Activated T-helper 2 cell treated with anti-CD3 and anti-CD28 coated beads, Interferon-gamma antibody, Interleukin-2, Interleukin-4, amounts not matched to agents 10 μg/mL and 5 μg/mL and 100 μg/mL, durations not matched to agents 14 hours and 24 hours and 36 hours (primary cell): ENCODE results near the gene PTK7. TPM values are rescaled to one million over a fixed set of nuclear protein-coding genes. Genes with fewer than 3 reads are reported as not detected.

Experiments used
- DNase-seq: peaks from one replicate; pipeline ENCODE4 v3.0.0; 2021; ENCODE audit warnings: low spot score
- H3K27ac Mint-ChIP-seq: one replicate; pipeline ENCODE4 v1.8.0; 2021; ENCODE audit warnings: mixed read lengths
- H3K27me3 Mint-ChIP-seq: one replicate; pipeline ENCODE4 v1.8.0; 2021; ENCODE audit warnings: low read depth, mixed read lengths
- H3K36me3 Mint-ChIP-seq: one replicate; pipeline ENCODE4 v1.8.0; 2021; ENCODE audit warnings: low read depth, mixed read lengths
- H3K4me1 Mint-ChIP-seq: one replicate; pipeline ENCODE4 v1.8.0; 2021; ENCODE audit warnings: low read depth, mixed read lengths
- H3K4me3 Mint-ChIP-seq: one replicate; pipeline ENCODE4 v1.8.0; 2021; ENCODE audit warnings: low read depth, mild to moderate bottlenecking, moderate library complexity, mixed read lengths
- H3K9me3 Mint-ChIP-seq: one replicate; pipeline ENCODE4 v1.8.0; 2021; ENCODE audit warnings: mixed read lengths
- intact Hi-C: fragments of 100-400 bp; cut with micrococcal nuclease; formaldehyde crosslinking; loops from one replicate; pipeline ENCODE4 v1.15.1; 2023
- total RNA-seq: library from RNA; stranded (reverse); gene quantifications from 2 replicates; pipeline ENCODE4 v1.2.3, GENCODE V29; 2022

PTK7 gene
- total RNA-seq, 1 donor from 2014 or later: 3.7 TPM

DNA sequence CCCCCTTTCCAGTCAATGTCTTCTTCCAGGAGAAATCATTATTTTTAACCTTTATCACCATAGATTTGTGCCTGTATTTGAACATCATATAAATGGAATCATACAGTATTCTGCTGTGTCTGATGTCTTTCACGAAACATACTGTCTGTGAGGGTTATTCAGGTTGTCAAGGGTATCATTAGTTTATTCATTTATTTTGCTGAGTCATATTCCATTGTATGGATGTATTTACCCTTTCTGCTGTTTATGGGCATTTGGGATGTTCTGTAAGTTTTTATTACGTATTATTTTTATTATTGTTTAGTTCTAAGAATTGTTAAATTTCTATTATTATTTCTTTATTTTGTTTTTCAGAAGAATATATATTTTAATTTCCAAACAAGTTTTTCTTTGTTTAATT, 131.2 kb downstream of the PTK7 start:
- intact Hi-C loops: no loop called here
- no peak overlapping the region for H3K4me3 Mint-ChIP-seq
- H3K4me1 Mint-ChIP-seq: no peaks in the 10 kb centered on the region
- DNase-seq: no peak
- H3K36me3 Mint-ChIP-seq: peaks cover 15% of the 10 kb centered on the region
- H3K27ac Mint-ChIP-seq: no peak overlapping the region
- H3K9me3 Mint-ChIP-seq: no peaks in the 10 kb centered on the region
- no peaks in the 10 kb centered on the region for H3K27me3 Mint-ChIP-seq

Other genes with a start within 250 kb of the PTK7 start
- gene RPL7L1, start 196.7 kb upstream of the PTK7 start, total RNA-seq: 149 and 151 TPM in 2 replicates
- not detected in 2 replicates for gene PTCRA, start 160.3 kb upstream of the PTK7 start, total RNA-seq
- gene CNPY3, start 146.8 kb upstream of the PTK7 start, total RNA-seq: 51.3 and 53.1 TPM in 2 replicates
- 0.62 and 0.69 TPM in 2 replicates for gene GNMT, start 115.6 kb upstream of the PTK7 start, total RNA-seq
- 26.0 and 27.8 TPM in 2 replicates for gene PEX6, start 97.1 kb upstream of the PTK7 start, total RNA-seq
- 62.7 and 63.2 TPM in 2 replicates for gene PPP2R5D, start 91.7 kb upstream of the PTK7 start, total RNA-seq
- 90.9 and 91.2 TPM in 2 replicates for gene MEA1, start 62.4 kb upstream of the PTK7 start, total RNA-seq
- gene KLHDC3, start 62.1 kb upstream of the PTK7 start, total RNA-seq: 71.2 and 74.6 TPM in 2 replicates
- 71.4 and 78.4 TPM in 2 replicates for gene RRP36, start 54.7 kb upstream of the PTK7 start, total RNA-seq
- 26.0 and 27.3 TPM in 2 replicates for gene CUL7, start 22.5 kb upstream of the PTK7 start, total RNA-seq
- 76.0 and 76.6 TPM in 2 replicates for gene MRPL2, start 16.9 kb upstream of the PTK7 start, total RNA-seq
- gene KLC4, start 16.7 kb upstream of the PTK7 start, total RNA-seq: 11.7 and 14.1 TPM in 2 replicates
- 50.9 and 52.0 TPM in 2 replicates for gene SRF, start 95.0 kb downstream of the PTK7 start, total RNA-seq
- 34.3 and 37.4 TPM in 2 replicates for gene CUL9, start 105.9 kb downstream of the PTK7 start, total RNA-seq
- 70.5 and 76.7 TPM in 2 replicates for gene DNPH1, start 153.2 kb downstream of the PTK7 start, total RNA-seq
- 1.5 TPM in 2 replicates for gene TTBK1, start 167.2 kb downstream of the PTK7 start, total RNA-seq
- not detected in 2 replicates for gene SLC22A7, start 221.9 kb downstream of the PTK7 start, total RNA-seq
- 0.34 and 0.75 TPM in 2 replicates for gene CRIP3, start 232.5 kb downstream of the PTK7 start, total RNA-seq